Smooth muscle cell (in vitro differentiated cells): Measurements from ENCODE around the gene TBL1Y. TPM values are rescaled to one million over a fixed set of nuclear protein-coding genes. Genes with fewer than 3 reads are reported as not detected.

Experiments
- DNase-seq: peaks from one replicate; lab custom pipeline; 2025; ENCODE audit not compliant: unreplicated experiment; lab: John Stamatoyannopoulos, UW
- H2AFZ ChIP-seq: fragments of 200-600 bp; sonication (generic); 2 replicates; pipeline ENCODE4 v1.6.0; 2016; ENCODE audit warnings: antibody characterized with exemption, low read depth, mild to moderate bottlenecking
- H3F3A ChIP-seq: fragments of 200-600 bp; sonication (generic); 2 replicates; pipeline ENCODE4 v1.6.0; 2017; ENCODE audit warnings: antibody characterized with exemption, low read depth
- H3K27ac ChIP-seq: fragments of 200-600 bp; sonication (generic); 2 replicates; pipeline ENCODE4 v1.5.1; 2016; ENCODE audit warnings: low read depth, mild to moderate bottlenecking
- H3K27me3 ChIP-seq: fragments of 200-600 bp; sonication (generic); 2 replicates; pipeline ENCODE4 v1.6.1; 2016; ENCODE audit warnings: low read depth, mild to moderate bottlenecking
- H3K36me3 ChIP-seq: fragments of 200-600 bp; sonication (generic); 2 replicates; pipeline ENCODE4 v1.5.1; 2016; ENCODE audit warnings: low read depth
- H3K4me1 ChIP-seq: fragments of 200-600 bp; sonication (generic); 2 replicates; pipeline ENCODE4 v1.5.1; 2016; ENCODE audit warnings: low read depth
- H3K4me2 ChIP-seq: fragments of 200-600 bp; sonication (generic); 2 replicates; pipeline ENCODE4 v1.6.0; 2016; ENCODE audit warnings: mild to moderate bottlenecking
- H3K4me3 ChIP-seq: fragments of 200-600 bp; sonication (generic); 2 replicates; pipeline ENCODE4 v1.5.1; 2016; ENCODE audit warnings: mild to moderate bottlenecking
- H3K79me2 ChIP-seq: fragments of 200-600 bp; sonication (generic); 2 replicates; pipeline ENCODE4 v1.6.0; 2016; ENCODE audit warnings: low read depth, mild to moderate bottlenecking
- H3K9ac ChIP-seq: fragments of 200-600 bp; sonication (generic); 2 replicates; pipeline ENCODE4 v1.6.0; 2016; ENCODE audit warnings: low read depth
- H3K9me3 ChIP-seq: fragments of 200-600 bp; sonication (generic); replicated peaks from 2 replicates; pipeline ENCODE4 v1.5.1; 2016; ENCODE audit warnings: low read depth
- H4K20me1 ChIP-seq: fragments of 200-600 bp; sonication (generic); 2 replicates; pipeline ENCODE4 v1.6.0; 2016; ENCODE audit warnings: low read depth
- WGBS: methylation state at CpG from one replicate; pipeline ENCODE4 v1.1.7; 2016; ENCODE audit warnings: low lambda C conversion rate; 5-methylcytosine and 5-hydroxymethylcytosine counted together
- polyA plus RNA-seq: library from polyadenylated mRNA; unstranded; fragments of >200 nt; fragmentation: Nextera tagmentation; extraction: Ambion mirVana; gene quantifications from 2 replicates; pipeline ENCODE4 v1.2.1, GENCODE V29; 2016
- total RNA-seq: library from RNA; depleted of rRNA; stranded (reverse); fragments of >200 nt; gene quantifications from 2 replicates; pipeline ENCODE4 v1.2.3, GENCODE V29; 2014
- TF ChIP-seq, protein P1 (sequence below): fragments of 200-600 bp; sonication (generic); IDR thresholded peaks from 2 replicates; pipeline ENCODE4 v1.5.1; 2017; ENCODE audit warnings: borderline replicate concordance, mild to moderate bottlenecking, antibody characterized with exemption; ENCODE audit not compliant: insufficient read depth, poor library complexity, severe bottlenecking

TBL1Y gene
- total and polyA plus RNA-seq, 2 experiments from 2014 or later = not detected

GRCh38 chrY:7002581-7002980 lies 92.1 kb downstream of the TBL1Y start:
- TF ChIP-seq, protein P1, sequence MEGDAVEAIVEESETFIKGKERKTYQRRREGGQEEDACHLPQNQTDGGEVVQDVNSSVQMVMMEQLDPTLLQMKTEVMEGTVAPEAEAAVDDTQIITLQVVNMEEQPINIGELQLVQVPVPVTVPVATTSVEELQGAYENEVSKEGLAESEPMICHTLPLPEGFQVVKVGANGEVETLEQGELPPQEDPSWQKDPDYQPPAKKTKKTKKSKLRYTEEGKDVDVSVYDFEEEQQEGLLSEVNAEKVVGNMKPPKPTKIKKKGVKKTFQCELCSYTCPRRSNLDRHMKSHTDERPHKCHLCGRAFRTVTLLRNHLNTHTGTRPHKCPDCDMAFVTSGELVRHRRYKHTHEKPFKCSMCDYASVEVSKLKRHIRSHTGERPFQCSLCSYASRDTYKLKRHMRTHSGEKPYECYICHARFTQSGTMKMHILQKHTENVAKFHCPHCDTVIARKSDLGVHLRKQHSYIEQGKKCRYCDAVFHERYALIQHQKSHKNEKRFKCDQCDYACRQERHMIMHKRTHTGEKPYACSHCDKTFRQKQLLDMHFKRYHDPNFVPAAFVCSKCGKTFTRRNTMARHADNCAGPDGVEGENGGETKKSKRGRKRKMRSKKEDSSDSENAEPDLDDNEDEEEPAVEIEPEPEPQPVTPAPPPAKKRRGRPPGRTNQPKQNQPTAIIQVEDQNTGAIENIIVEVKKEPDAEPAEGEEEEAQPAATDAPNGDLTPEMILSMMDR = no peak

GRCh38 chrY:7007911-7008310 lies 97.4 kb downstream of the TBL1Y start:
- no CpG with 5 or more reads among the region's 1 CpG for WGBS
- H3K4me2 ChIP-seq = no peak overlapping the region
- H3K36me3 ChIP-seq = no peaks in the 10 kb centered on the region
- H3K4me3 ChIP-seq = no peak overlapping the region
- no peak overlapping the region for H3K27ac ChIP-seq
- no peaks in the 10 kb centered on the region for H3K79me2 ChIP-seq
- H2AFZ ChIP-seq = no peak overlapping the region
- no peaks in the 10 kb centered on the region for H3K9me3 ChIP-seq
- DNase-seq = no peak
- TF ChIP-seq, protein P1 = no peak
- H4K20me1 ChIP-seq = no peaks in the 10 kb centered on the region
- H3K9ac ChIP-seq = no peak overlapping the region
- no peaks in the 10 kb centered on the region for H3F3A ChIP-seq
- H3K27me3 ChIP-seq = no peaks in the 10 kb centered on the region
- H3K4me1 ChIP-seq = no peaks in the 10 kb centered on the region

More at GRCh38 chrY:7002581-7002980, 92.1 kb downstream of the TBL1Y start:
- Histone ChIP-seq H3K4me3 (no peak overlapping the region), H3K9me3 (no peaks in the 10 kb centered on the region), H3K27me3 (no peaks in the 10 kb centered on the region), H4K20me1 (no peaks in the 10 kb centered on the region), H3F3A (no peaks in the 10 kb centered on the region), H3K36me3 (no peaks in the 10 kb centered on the region), H3K79me2 (no peaks in the 10 kb centered on the region), H3K4me2 (no peak overlapping the region), H3K9ac (no peak overlapping the region), H3K27ac (no peak overlapping the region), H3K4me1 (no peaks in the 10 kb centered on the region), H2AFZ (no peak overlapping the region)
- no CpG with 5 or more reads among the region's 3 CpGs for WGBS
- DNase-seq = no peak

DNA sequence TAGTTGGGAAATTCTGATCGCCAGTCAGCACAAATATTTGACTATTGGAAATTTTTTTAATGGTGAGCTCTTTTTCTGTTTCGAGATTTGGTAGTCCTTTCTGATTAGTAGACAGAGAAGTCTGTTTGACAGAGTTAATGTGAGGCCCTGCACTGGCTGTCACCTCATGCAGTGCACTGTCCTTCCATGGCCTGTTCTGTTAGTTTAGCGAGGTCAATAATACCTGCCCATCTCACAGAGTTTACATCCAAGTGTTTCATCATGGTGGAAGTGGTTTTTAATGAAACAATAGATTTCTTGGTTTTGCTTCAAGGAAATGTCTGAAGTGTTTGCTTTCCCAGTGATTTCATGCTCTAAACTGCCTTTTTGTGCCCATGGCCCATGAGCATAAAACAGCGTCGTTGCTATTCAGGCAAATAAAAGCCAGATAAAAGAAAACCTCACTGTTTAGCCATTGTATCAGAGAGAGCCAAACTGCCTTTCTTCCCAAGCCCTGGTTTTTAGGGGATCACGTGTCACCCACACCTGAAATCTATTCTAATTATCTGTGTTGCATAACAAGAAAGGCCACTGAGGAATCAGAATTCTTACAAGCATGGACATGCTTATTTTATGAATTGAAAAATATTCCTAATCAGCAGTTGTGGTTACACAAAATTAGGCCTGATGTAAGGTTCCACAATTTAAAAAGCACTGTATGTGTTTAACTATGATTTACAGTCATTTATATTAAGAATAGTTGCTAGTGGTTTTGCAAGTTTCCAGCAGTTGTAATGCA lies 98.3 kb downstream of the TBL1Y start:
- Histone ChIP-seq H2AFZ (no peak overlapping the region), H3F3A (no peaks in the 10 kb centered on the region), H3K4me2 (no peak overlapping the region), H3K4me1 (no peaks in the 10 kb centered on the region), H3K27ac (no peak overlapping the region), H4K20me1 (no peaks in the 10 kb centered on the region), H3K9me3 (no peaks in the 10 kb centered on the region), H3K4me3 (no peak overlapping the region), H3K79me2 (no peaks in the 10 kb centered on the region), H3K36me3 (no peaks in the 10 kb centered on the region), H3K9ac (no peak overlapping the region), H3K27me3 (no peaks in the 10 kb centered on the region)
- no CpG with 5 or more reads among the region's 6 CpGs for WGBS
- no peak for DNase-seq
- TF ChIP-seq, protein P1 = no peak

DNA sequence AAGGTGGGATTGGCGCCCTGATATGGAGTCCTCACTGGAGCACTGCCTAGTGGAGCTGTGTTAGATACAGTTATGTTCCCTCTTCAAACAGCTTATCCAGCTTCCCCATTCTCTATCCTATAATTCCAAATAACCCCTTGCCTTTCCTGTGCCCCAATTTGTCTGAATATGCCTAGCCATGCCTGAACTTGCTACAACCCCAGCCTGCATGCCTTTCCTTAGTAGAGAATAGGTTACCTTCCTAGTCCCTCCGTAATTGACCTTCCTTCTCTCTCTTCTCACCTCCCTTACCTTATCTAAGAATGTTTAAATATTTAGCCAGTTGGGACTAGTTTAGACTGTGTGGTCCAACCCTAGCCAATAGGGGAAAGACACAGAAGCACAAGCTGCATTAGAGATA lies 102.6 kb downstream of the TBL1Y start:
- Histone ChIP-seq H3K36me3 (no peaks in the 10 kb centered on the region), H3K4me3 (no peak overlapping the region), H3K4me1 (no peaks in the 10 kb centered on the region), H3K27me3 (no peaks in the 10 kb centered on the region), H3K79me2 (no peaks in the 10 kb centered on the region), H3K9me3 (no peaks in the 10 kb centered on the region), H3K4me2 (no peak overlapping the region), H4K20me1 (no peaks in the 10 kb centered on the region), H3F3A (no peaks in the 10 kb centered on the region), H2AFZ (no peak overlapping the region), H3K27ac (no peak overlapping the region), H3K9ac (no peak overlapping the region)
- no peak for DNase-seq
- TF ChIP-seq, protein P1 = no peak
- WGBS = no CpG with 5 or more reads among the region's 2 CpGs
